Left renal cortex interstitium (tissue), 4 donors: ENCODE measurements around the gene USP12. TPM values are rescaled to one million over a fixed set of nuclear protein-coding genes. Genes with fewer than 3 reads are reported as not detected.
"Not testable (repeated sequence)": the region's sequence is repeated elsewhere in the genome, so short reads cannot be mapped to it uniquely, and the experiment has no call there.

Experiments
- DNase-seq, 4 donors: peaks; one replicate each; pipeline ENCODE4 v3.0.0-alpha.2; 2013; ENCODE audit warnings: low read depth in 4 of 4, low spot score in 2 of 4, missing footprints in 1 of 4
- polyA plus RNA-seq, 4 donors: library from polyadenylated mRNA; unstranded; fragments of 120-200 nt; gene quantifications; one replicate each; pipeline ENCODE4 v1.2.1, GENCODE V29; 2013; ENCODE audit not compliant: insufficient read length in 4 of 4

Gene USP12
- 10 to 100 TPM; 29.8 to 39.7 (median 33.6) TPM for polyA plus RNA-seq

GRCh38 chr13:27171244-27171826, at the start of gene USP12:
TSS of gene USP12 (minus strand) at chr13:27171811. CDS start at chr13:27171639, 172 bp downstream.
- peak in 1 of 4 donors; percentile 22 for DNase-seq

- no peak for DNase-seq
Measured at GRCh38 chr13:27219611-27220010, 48.0 kb upstream of the USP12 start.

- DNase-seq: not testable (repeated sequence)
Measured at GRCh38 chr13:27218861-27219260, 47.2 kb upstream of the USP12 start.

- not testable (repeated sequence) for DNase-seq
Measured at GRCh38 chr13:27217791-27218190, 46.2 kb upstream of the USP12 start.

- DNase-seq: not testable (repeated sequence)
Measured at GRCh38 chr13:27213386-27213785, 41.8 kb upstream of the USP12 start.

GRCh38 chr13:27211771-27212364, 40.3 kb upstream of the USP12 start:
- no peak for DNase-seq

- no peak for DNase-seq
Measured at GRCh38 chr13:27211271-27211670, 39.7 kb upstream of the USP12 start.

- no peak for DNase-seq
Measured at GRCh38 chr13:27208514-27208913, 36.9 kb upstream of the USP12 start.

GRCh38 chr13:27203854-27204253, 32.2 kb upstream of the USP12 start:
- no peak for DNase-seq

- no peak for DNase-seq
Measured at GRCh38 chr13:27203186-27203585, 31.6 kb upstream of the USP12 start.

GRCh38 chr13:27201661-27202060, 30.1 kb upstream of the USP12 start:
- DNase-seq: no peak

GRCh38 chr13:27200413-27201070, 28.9 kb upstream of the USP12 start:
- DNase-seq: no peak

GRCh38 chr13:27199696-27200095, 28.1 kb upstream of the USP12 start:
- no peak for DNase-seq

GRCh38 chr13:27199211-27199610, 27.6 kb upstream of the USP12 start:
- no peak for DNase-seq

- DNase-seq: no peak
Measured at GRCh38 chr13:27194895-27195764, 23.5 kb upstream of the USP12 start.

- DNase-seq: no peak
Measured at GRCh38 chr13:27194209-27194608, 22.6 kb upstream of the USP12 start.

- no peak for DNase-seq
Measured at GRCh38 chr13:27193496-27193895, 21.9 kb upstream of the USP12 start.

- DNase-seq: no peak
Measured at GRCh38 chr13:27192973-27193372, 21.4 kb upstream of the USP12 start.

GRCh38 chr13:27192367-27192766, 20.8 kb upstream of the USP12 start:
- not testable (repeated sequence) for DNase-seq

GRCh38 chr13:27189192-27189591, 17.6 kb upstream of the USP12 start:
- DNase-seq: no peak

- no peak for DNase-seq
Measured at GRCh38 chr13:27188239-27188638, 16.6 kb upstream of the USP12 start.
